ENCODE results near the gene DRG1.

Gene DRG1

DNA sequence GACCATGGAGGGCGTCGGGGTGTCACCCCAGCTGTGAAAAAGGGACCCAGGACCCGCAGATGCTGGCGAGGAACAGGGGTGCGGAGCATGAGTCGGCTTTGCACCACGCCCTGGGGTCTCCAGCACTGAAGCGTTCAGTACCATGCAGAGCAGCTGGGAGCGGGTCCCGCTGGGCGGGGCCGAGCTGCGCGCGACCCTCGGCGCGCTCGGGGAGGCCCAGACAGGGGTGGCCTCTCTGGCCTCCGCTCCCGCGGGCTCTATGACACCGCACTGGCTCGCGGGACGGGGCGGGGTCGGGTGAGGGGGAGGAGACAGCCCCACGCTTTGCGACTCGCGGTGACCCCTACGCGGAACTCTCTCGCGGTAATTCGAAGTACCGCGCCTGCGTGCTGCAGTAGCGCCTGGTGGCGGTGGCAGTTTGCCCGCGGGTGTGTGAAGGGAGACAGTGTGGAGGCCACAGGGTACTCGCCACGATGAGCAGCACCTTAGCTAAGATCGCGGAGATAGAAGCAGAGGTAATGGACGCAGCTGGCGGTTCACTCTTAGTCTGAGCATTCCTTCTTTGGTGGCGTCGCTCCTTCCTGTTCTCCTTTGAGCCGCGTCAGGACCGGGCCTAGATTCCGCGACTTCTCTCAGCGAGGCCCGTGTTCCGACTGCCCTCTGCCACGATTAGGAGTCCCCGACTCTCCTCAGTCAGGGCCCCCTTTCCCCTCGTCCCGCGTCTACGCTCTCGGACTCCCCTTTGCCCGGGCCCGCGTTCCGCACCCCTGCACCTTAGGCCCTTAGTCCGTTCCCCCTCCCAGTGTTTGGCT, at the start of gene DRG1:
Gene DRG1, plus strand, starts transcription at position 394 of the 812 bp plus-strand sequence. Its CDS starts 80 bp downstream, at position 474.
- Histone ChIP-seq H3K9me3 (ENCODE audit: control insufficient read depth, insufficient read depth, low read length) (peaks cover under 1% of the 10 kb centered on the region; the same call in 1 of the 2 replicates), H3K4me1 (ENCODE audit: control insufficient read depth, low read length) (peaks cover 20% of the 10 kb centered on the region), H3K4me2 (ENCODE audit: low read length) (peak within 1 kb of the TSS; percentile 95), H3K27ac (ENCODE audit: low read depth, low read length) (peak within 1 kb of the TSS; percentile 51), H3F3A (ENCODE audit: control insufficient read depth, insufficient read depth) (peaks cover 13% of the 10 kb centered on the region), H3K79me2 (ENCODE audit: control insufficient read depth, low read length) (peaks cover 56% of the 10 kb centered on the region), H3K9me2 (replicated peaks; ENCODE audit: control insufficient read depth, low read length) (no peaks in the 10 kb centered on the region), H3K4me3 (ENCODE audit: low read length) (peak within 1 kb of the TSS; percentile 87), H3K36me3 (ENCODE audit: control insufficient read depth, low read length) (peaks cover 45% of the 10 kb centered on the region), H3K27me3 (ENCODE audit: control insufficient read depth, low read length) (no peaks in the 10 kb centered on the region), H4K20me1 (ENCODE audit: control insufficient read depth, insufficient read depth, low read depth, low read length) (no peaks in the 10 kb centered on the region; the same call in 1 of the 2 replicates)
- TF ChIP-seq, protein P1, sequence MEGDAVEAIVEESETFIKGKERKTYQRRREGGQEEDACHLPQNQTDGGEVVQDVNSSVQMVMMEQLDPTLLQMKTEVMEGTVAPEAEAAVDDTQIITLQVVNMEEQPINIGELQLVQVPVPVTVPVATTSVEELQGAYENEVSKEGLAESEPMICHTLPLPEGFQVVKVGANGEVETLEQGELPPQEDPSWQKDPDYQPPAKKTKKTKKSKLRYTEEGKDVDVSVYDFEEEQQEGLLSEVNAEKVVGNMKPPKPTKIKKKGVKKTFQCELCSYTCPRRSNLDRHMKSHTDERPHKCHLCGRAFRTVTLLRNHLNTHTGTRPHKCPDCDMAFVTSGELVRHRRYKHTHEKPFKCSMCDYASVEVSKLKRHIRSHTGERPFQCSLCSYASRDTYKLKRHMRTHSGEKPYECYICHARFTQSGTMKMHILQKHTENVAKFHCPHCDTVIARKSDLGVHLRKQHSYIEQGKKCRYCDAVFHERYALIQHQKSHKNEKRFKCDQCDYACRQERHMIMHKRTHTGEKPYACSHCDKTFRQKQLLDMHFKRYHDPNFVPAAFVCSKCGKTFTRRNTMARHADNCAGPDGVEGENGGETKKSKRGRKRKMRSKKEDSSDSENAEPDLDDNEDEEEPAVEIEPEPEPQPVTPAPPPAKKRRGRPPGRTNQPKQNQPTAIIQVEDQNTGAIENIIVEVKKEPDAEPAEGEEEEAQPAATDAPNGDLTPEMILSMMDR (IDR thresholded peaks at IDR 0.05; ENCODE audit: low read depth, low read length, poor library complexity, severe bottlenecking), result no peak
- no peak for TF ChIP-seq EZH2phosphoT487 (IDR thresholded peaks at IDR 0.05; ENCODE audit: borderline replicate concordance, low read length)

- Histone ChIP-seq H3K9me2 (replicated peaks; ENCODE audit: control insufficient read depth, low read length) (no peaks in the 10 kb centered on the region), H3K4me2 (ENCODE audit: low read length) (no peak overlapping the region), H3K79me2 (ENCODE audit: control insufficient read depth, low read length) (peaks cover 14% of the 10 kb centered on the region), H3K36me3 (ENCODE audit: control insufficient read depth, low read length) (peaks cover 13% of the 10 kb centered on the region), H3K27me3 (ENCODE audit: control insufficient read depth, low read length) (no peaks in the 10 kb centered on the region), H3K4me3 (ENCODE audit: low read length) (no peak overlapping the region), H4K20me1 (ENCODE audit: control insufficient read depth, insufficient read depth, low read depth, low read length) (no peaks in the 10 kb centered on the region), H3K27ac (ENCODE audit: low read depth, low read length) (no peak overlapping the region), H3K4me1 (ENCODE audit: control insufficient read depth, low read length) (peaks cover 10% of the 10 kb centered on the region), H3F3A (ENCODE audit: control insufficient read depth, insufficient read depth) (peaks cover 15% of the 10 kb centered on the region), H3K9me3 (ENCODE audit: control insufficient read depth, insufficient read depth, low read length) (no peaks in the 10 kb centered on the region)
- TF ChIP-seq EZH2phosphoT487 (IDR thresholded peaks at IDR 0.05; ENCODE audit: borderline replicate concordance, low read length), result no peak
- TF ChIP-seq, protein P1 (IDR thresholded peaks at IDR 0.05; ENCODE audit: low read depth, low read length, poor library complexity, severe bottlenecking), result no peak
These were observed 49.4 kb upstream of the DRG1 start for GRCh38 chr22:31349960-31350359.

DNA sequence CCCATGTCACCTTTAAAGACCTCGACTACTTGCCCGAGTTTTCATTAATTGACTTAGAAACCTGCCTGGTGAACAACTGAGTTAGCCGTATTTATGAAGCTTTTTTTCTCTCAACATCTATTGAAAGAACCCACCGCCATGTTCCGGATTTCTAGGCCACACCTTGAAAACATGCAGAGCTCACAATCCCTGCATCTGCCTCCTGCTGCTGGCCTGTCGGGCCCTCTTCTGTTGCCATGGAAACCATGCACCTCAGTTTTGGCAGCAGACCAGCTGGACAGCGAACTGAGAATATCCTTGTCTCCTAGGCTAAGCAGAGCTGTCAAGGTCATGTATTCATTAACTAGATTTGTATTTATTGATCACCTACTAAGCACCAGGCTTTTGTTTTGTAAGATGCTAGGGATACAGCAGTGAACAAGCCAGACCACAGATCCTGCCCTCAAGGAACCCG, 49.0 kb upstream of the DRG1 start:
- peaks cover 8% of the 10 kb centered on the region for H3K36me3 ChIP-seq (ENCODE audit: control insufficient read depth, low read length)
- H3F3A ChIP-seq (ENCODE audit: control insufficient read depth, insufficient read depth), result peaks cover 15% of the 10 kb centered on the region
- H3K4me3 ChIP-seq (ENCODE audit: low read length), result no peak overlapping the region
- peaks cover 9% of the 10 kb centered on the region for H3K79me2 ChIP-seq (ENCODE audit: control insufficient read depth, low read length)
- peaks cover 10% of the 10 kb centered on the region for H3K4me1 ChIP-seq (ENCODE audit: control insufficient read depth, low read length)
- H3K27me3 ChIP-seq (ENCODE audit: control insufficient read depth, low read length), result no peaks in the 10 kb centered on the region
- TF ChIP-seq, protein P1 (IDR thresholded peaks at IDR 0.05; ENCODE audit: low read depth, low read length, poor library complexity, severe bottlenecking), result no peak
- TF ChIP-seq EZH2phosphoT487 (IDR thresholded peaks at IDR 0.05; ENCODE audit: borderline replicate concordance, low read length), result no peak
- H3K9me3 ChIP-seq (ENCODE audit: control insufficient read depth, insufficient read depth, low read length), result no peaks in the 10 kb centered on the region
- H3K4me2 ChIP-seq (ENCODE audit: low read length), result no peak overlapping the region
- no peak overlapping the region for H3K27ac ChIP-seq (ENCODE audit: low read depth, low read length)
- no peaks in the 10 kb centered on the region for H4K20me1 ChIP-seq (ENCODE audit: control insufficient read depth, insufficient read depth, low read depth, low read length)
- no peaks in the 10 kb centered on the region for H3K9me2 ChIP-seq (replicated peaks; ENCODE audit: control insufficient read depth, low read length)
